Measurements from ENCODE around the gene ALPL. TPM values are rescaled to one million over a fixed set of nuclear protein-coding genes. Genes with fewer than 3 reads are reported as not detected.

Gene ALPL
- polyA plus RNA-seq, 3 donors, result not detected

GRCh38 chr1:21567241-21568005, 58.2 kb downstream of the ALPL start:
- no peak overlapping the region for H3K4me3 Mint-ChIP-seq

More at GRCh38 chr1:21567241-21568005, 58.2 kb downstream of the ALPL start:
- H3K36me3 Mint-ChIP-seq, result no peaks in the 10 kb centered on the region
- intact Hi-C loops (cut with micrococcal nuclease), result no loop called here
- peaks cover 0 to 4% (median 2%) of the 10 kb centered on the region in 7 donors for H3K9me3 Mint-ChIP-seq
- H3K9ac ChIP-seq (ENCODE audit: insufficient read depth, low read length, poor library complexity, severe bottlenecking), result no peak overlapping the region
- no peaks in the 10 kb centered on the region for H3K27me3 ChIP-seq (ENCODE audit: control insufficient read depth in 2 of 2, insufficient read depth in 2 of 2, low read length in 2 of 2)
- H3K9me3 ChIP-seq (replicated peaks in 1 of 2; ENCODE audit: control insufficient read depth in 1 of 2, insufficient read depth in 1 of 2, low read length in 2 of 2), result no peaks in the 10 kb centered on the region
- no peaks in the 10 kb centered on the region for H4K20me1 ChIP-seq (ENCODE audit: insufficient read depth, low read length)
- H3K27me3 Mint-ChIP-seq (ENCODE audit: low read depth in 3 of 3), result peaks cover 7 to 15% (median 9%) of the 10 kb centered on the region in 3 donors
- no peaks in the 10 kb centered on the region for H3K36me3 ChIP-seq (replicated peaks in 1 of 2; ENCODE audit: control insufficient read depth in 1 of 2, insufficient read depth in 2 of 2, low read length in 2 of 2)
- H3K4me1 Mint-ChIP-seq, result no peaks in the 10 kb centered on the region
- 94% methylated on average over 16 of the region's 24 CpGs for WGBS (ENCODE audit: insufficient coverage)
- H3K27ac Mint-ChIP-seq, result no peak overlapping the region
- no peak overlapping the region for H3K4me3 ChIP-seq (replicated peaks in 1 of 3; ENCODE audit: low read depth in 2 of 3, low read length in 3 of 3)
- DNase-seq, result no peak
- H3K4me1 ChIP-seq (ENCODE audit: control insufficient read depth in 1 of 2, insufficient read depth in 2 of 2, low read length in 2 of 2), result no peaks in the 10 kb centered on the region
- no peaks in the 10 kb centered on the region for H3K79me2 ChIP-seq (ENCODE audit: insufficient read depth, low read length)
- no peak for TF ChIP-seq CTCF (IDR thresholded peaks at IDR 0.05)
- no peak overlapping the region for H3K4me2 ChIP-seq (replicated peaks; ENCODE audit: extremely low read depth, low read length, poor library complexity, severe bottlenecking)
- H2AFZ ChIP-seq (ENCODE audit: insufficient read depth, low read depth, low read length, poor library complexity, severe bottlenecking), result no peak overlapping the region
- no peak overlapping the region for H3K27ac ChIP-seq (ENCODE audit: low read depth in 1 of 2, low read length in 2 of 2)
